HG03175 (cell line): Measurements from ENCODE around the gene RTN4RL1.
"Not testable (repeated sequence)": the region's sequence is repeated elsewhere in the genome, so short reads cannot be mapped to it uniquely, and the experiment has no call there.

Source experiments
- ATAC-seq: cut with Tn5 transposase; IDR thresholded peaks from one replicate; pipeline ENCODE4 v1.9.1; 2021; ENCODE audit warnings: mild to moderate bottlenecking, moderate library complexity; ENCODE audit not compliant: unreplicated experiment

Gene RTN4RL1

DNA sequence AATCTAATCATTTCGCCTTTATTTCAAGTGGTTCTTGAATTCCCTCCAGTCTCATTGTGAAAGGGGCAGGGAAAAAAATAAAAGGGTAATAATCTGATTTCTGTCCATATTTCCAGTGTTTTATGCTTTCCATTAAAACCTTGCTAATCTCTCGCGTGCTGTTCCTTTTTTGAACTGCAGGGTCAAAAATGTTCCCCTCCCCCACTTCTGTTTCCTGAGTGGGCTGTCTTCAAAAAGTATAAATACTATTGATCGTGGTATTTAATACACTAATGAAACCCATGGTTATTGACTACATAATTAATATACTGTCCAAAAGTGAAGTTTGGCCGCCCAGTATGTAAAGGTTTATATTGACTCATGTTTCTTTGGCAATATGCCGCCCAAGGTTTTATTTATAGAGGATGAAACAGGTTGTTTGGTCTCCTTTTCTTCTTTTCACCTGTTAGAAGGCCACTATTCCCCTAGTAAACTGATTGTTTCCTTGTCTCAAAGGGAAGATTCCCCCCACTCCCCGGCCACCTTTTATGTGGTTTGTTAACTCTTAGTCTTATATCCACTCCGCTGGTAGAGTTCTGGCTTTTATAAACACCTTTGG lies 125.6 kb downstream of the RTN4RL1 start:
- ATAC-seq = no peak

DNA sequence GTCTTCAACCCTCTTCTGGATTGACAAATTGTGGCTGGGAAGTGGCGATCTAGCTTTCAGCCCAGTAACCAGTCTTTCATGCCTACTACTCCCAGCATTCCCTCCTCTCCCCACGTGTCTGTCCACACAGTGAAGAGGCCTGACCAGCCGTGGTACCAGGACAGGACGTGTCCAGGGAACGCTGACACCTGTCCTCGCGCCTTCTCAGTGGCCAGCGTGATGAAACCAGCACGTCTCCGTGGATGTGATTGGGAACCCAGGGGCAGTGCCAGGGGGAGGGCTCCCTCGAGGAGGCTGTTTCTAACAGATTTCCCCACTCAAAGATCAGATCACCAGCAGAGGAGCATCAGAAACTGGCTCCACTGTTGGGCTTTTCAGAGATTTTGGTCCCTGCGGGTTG lies 126.3 kb downstream of the RTN4RL1 start:
- no peak for ATAC-seq

DNA sequence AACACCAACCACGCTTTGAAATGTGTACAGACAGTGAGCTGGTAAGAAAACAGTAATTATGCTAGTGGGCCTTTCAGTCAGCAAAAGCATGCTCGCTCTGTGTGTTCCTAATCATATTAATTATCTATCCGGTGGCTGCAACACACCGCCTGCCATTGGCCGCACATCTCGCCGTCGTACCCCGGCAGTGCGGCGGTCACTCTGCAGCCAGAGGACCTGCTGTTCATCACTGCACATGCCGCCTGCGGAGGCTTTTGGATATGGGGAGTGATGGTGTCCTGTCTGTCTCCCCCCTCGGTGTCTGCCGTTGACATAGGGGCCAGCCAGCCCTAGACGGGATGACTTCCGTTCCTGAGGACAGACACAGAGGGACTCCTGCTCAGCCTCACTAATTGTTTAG lies 126.8 kb downstream of the RTN4RL1 start:
- ATAC-seq = no peak

DNA sequence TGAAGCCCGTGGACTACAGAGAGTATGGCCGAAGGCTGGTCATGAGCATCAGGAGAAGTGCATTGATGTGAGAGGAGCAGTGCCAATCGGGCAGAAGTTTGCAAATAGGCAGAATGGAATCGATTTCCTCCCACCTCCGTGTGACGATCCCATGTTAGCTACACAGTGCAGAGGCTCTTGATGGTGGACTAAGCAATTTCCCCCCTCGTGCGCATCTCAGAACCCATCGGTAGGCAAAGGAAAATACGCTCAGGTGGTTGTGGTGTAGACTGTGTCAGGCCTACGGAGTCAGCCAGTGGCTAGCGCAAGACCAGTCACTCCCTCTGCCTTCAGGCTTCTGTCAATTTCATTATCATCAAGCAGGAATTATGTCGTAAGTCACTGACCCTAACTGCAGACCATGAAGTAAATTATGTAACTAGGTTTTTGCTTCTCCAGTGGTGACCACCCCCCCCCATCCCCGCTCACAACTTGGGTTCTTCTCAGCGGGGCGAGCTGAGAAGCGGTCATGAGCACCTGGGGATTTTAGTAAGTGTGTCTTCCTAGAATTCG lies 128.0 kb downstream of the RTN4RL1 start:
- ATAC-seq = no peak

DNA sequence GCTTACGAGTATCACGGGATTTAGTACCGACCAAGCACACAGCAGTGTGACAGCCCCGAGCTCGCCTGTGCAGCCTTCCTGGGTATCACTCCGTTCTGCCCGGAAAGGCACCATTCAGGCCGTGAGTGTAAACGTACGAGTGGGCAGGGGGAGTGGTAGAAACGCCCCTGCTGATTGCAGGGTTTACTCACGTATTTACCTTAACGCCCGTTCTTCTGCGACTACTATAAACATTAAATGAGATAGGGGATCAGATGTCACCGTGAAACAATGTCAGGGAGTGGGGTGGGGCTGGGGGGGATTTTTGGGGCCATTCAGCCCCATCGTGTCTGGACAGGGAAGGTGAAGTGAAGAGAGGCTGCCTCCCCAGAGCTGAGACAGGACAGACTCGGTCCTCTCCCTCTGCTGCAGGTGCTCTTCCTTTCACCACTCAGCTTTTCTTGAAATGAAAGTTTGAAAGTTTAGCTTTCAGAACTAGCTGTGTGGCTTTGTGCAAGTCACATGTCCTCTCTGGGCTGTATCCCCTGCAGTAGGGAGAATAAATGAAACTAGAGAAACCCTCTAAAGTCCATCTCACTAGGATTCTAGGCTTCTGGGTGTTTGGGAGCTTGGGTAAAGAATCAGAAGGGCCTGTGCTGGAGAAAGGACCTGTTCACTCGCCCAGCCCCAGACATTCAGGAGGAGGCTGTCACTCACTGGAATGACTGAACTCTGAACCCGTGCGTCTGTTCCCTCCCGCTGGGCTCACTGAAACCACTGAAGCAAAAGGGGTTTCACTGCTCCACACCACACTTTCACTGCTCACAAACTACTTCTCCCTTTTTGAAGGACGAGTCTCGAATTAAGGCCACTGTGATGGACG lies 128.7 kb downstream of the RTN4RL1 start:
- ATAC-seq = no peak

DNA sequence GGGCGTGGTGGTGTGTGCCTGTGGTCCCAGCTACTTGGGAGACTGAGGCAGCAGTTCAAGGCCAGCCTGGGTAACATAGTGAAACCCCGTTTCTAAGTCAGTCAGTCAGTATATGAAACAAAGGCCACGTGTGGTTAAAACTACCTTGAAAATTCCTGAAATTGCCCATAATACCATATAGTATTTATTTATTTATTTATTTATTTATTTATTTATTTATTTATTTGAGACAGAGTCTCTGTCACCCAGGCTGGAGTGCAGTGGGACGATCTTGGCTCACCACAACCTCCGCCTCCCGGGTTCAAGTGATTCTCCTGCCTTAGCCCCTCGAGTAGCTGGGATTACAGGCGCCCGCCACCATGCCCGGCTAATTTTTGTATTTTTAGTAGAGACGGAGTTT lies 129.7 kb downstream of the RTN4RL1 start:
- ATAC-seq = not testable (repeated sequence)

DNA sequence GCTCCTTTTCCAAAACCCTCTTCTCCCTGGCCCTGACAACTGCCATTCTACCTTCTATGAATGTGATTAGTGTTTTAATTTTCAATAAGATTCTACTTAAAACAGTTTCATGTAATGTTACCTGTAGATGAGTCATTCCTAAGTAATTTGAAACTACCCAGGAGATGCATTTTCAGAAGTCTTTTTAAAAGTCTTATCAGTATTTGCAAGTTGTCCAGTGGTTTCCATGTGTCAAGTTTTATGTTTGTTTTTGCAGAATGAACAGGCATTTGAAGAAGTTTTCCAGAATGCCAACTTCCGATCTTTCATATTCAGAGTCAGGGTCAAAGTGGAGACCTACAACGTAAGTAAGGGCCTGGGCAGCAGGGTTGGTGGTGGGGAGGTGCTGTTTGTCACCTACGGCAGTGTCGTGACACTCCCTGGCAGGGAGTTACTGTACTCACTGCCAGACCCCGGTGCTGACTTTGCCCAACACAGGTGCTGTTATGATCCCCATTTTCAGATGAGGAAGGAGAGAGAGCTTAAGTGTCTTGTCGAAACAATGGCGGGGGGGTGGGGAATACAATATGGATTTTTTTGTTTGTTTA lies 130.3 kb downstream of the RTN4RL1 start:
- ATAC-seq = no peak

GRCh38 chr17:1890758-1891450 lies 134.2 kb downstream of the RTN4RL1 start:
- no peak for ATAC-seq

- no peak for ATAC-seq
These were observed 136.4 kb downstream of the RTN4RL1 start for GRCh38 chr17:1888741-1889140.
